Measurements from ENCODE around the gene ILF3. TPM values are rescaled to one million over a fixed set of nuclear protein-coding genes. Genes with fewer than 3 reads are reported as not detected.

ILF3 gene
- total and polyA plus RNA-seq, 2 experiments from 2014 or later, result 573 to 616 TPM

GRCh38 chr19:10643968-10644259 lies 10.2 kb upstream of the ILF3 start:
- H3K4me1 ChIP-seq (ENCODE audit: insufficient read depth), result peaks cover 19% of the 10 kb centered on the region
- H3F3A ChIP-seq (replicated peaks; ENCODE audit: low read depth), result peaks cover 16% of the 10 kb centered on the region; the same call in 1 of the 2 replicates
- Mint-ChIP-seq H3K27me3 (ENCODE audit: insufficient read depth, low read depth, poor library complexity) (peaks cover 21% of the 10 kb centered on the region), H3K36me3 (ENCODE audit: low read depth) (peaks cover 42% of the 10 kb centered on the region), H3K9me3 (no peaks in the 10 kb centered on the region), H3K4me3 (peak overlapping the region; percentile 43; the same call in 2 of the 3 replicates), H3K27ac (peak overlapping the region; percentile 92), H3K4me1 (peaks cover 34% of the 10 kb centered on the region)
- ATAC-seq, result peak; percentile 5; the same call in 2 of the 3 replicates
- peak overlapping the region; percentile 94 for H3K27ac ChIP-seq (ENCODE audit: low read depth)
- H3K36me3 ChIP-seq (ENCODE audit: insufficient read depth), result peaks cover 6% of the 10 kb centered on the region; the same call in 1 of the 2 replicates
- TF ChIP-seq EZH2 (IDR thresholded peaks at IDR 0.05; ENCODE audit: low read depth, unreplicated experiment) (no peak), STAT1 (IDR thresholded peaks at IDR 0.05; ENCODE audit: unreplicated experiment) (no peak), NANOG (IDR thresholded peaks at IDR 0.05; ENCODE audit: borderline replicate concordance) (no peak), ZNF114 (CRISPR knock-in tag; IDR thresholded peaks at IDR 0.05) (no peak), POLR2AphosphoS5 (IDR thresholded peaks at IDR 0.05; ENCODE audit: low read depth) (no peak), CREB1 (CRISPR knock-in tag; IDR thresholded peaks at IDR 0.05; ENCODE audit: low read depth) (no peak)
- H3K4me3 ChIP-seq, result peak overlapping the region; percentile 21; the same call in 1 of the 2 replicates
- H3K79me2 ChIP-seq (replicated peaks; ENCODE audit: insufficient read depth), result no peaks in the 10 kb centered on the region
- no peak overlapping the region for H2AFZ ChIP-seq
- H4K20me1 ChIP-seq (replicated peaks; ENCODE audit: insufficient read depth), result 0 out of 2 replicates have a peak, but pooled peaks cover 3% of the 10 kb centered on the region
- no peak for DNase-seq (ENCODE audit: low spot score)
- no peaks in the 10 kb centered on the region for H3K9me2 ChIP-seq (ENCODE audit: insufficient read depth)
- no peaks in the 10 kb centered on the region for H3K27me3 ChIP-seq (ENCODE audit: insufficient read depth)
- H3K4me2 ChIP-seq, result peak overlapping the region; percentile 70

- 0 out of 2 replicates have a peak, but pooled peaks cover 3% of the 10 kb centered on the region for H4K20me1 ChIP-seq (replicated peaks; ENCODE audit: insufficient read depth)
- H3K4me3 ChIP-seq, result peak overlapping the region; percentile 21; the same call in 1 of the 2 replicates
- Mint-ChIP-seq H3K4me1 (peaks cover 34% of the 10 kb centered on the region), H3K27me3 (ENCODE audit: insufficient read depth, low read depth, poor library complexity) (peaks cover 21% of the 10 kb centered on the region), H3K9me3 (no peaks in the 10 kb centered on the region), H3K27ac (peak overlapping the region; percentile 92), H3K36me3 (ENCODE audit: low read depth) (peaks cover 37% of the 10 kb centered on the region), H3K4me3 (peak overlapping the region; percentile 43)
- ATAC-seq, result peak; percentile 93
- peak overlapping the region; percentile 94 for H3K27ac ChIP-seq (ENCODE audit: low read depth)
- H3K4me1 ChIP-seq (ENCODE audit: insufficient read depth), result peaks cover 19% of the 10 kb centered on the region
- no peaks in the 10 kb centered on the region for H3K79me2 ChIP-seq (replicated peaks; ENCODE audit: insufficient read depth)
- peaks cover 6% of the 10 kb centered on the region; the same call in 1 of the 2 replicates for H3K36me3 ChIP-seq (ENCODE audit: insufficient read depth)
- no peaks in the 10 kb centered on the region for H3K27me3 ChIP-seq (ENCODE audit: insufficient read depth)
- H2AFZ ChIP-seq, result no peak overlapping the region
- H3F3A ChIP-seq (replicated peaks; ENCODE audit: low read depth), result peaks cover 16% of the 10 kb centered on the region; the same call in 1 of the 2 replicates
- DNase-seq (ENCODE audit: low spot score), result peak; percentile 94
- H3K4me2 ChIP-seq, result peak overlapping the region; percentile 70
- H3K9me2 ChIP-seq (ENCODE audit: insufficient read depth), result no peaks in the 10 kb centered on the region
- TF ChIP-seq JUNB (IDR thresholded peaks at IDR 0.05; ENCODE audit: unreplicated experiment) (no peak), EZH2 (IDR thresholded peaks at IDR 0.05; ENCODE audit: low read depth, unreplicated experiment) (no peak), ZNF331 (CRISPR knock-in tag; IDR thresholded peaks at IDR 0.05; ENCODE audit: low read depth) (no peak), EZH2phosphoT487 (IDR thresholded peaks at IDR 0.05; ENCODE audit: unreplicated experiment) (no peak), REST (IDR thresholded peaks at IDR 0.05; ENCODE audit: unreplicated experiment) (no peak), CREB1 (CRISPR knock-in tag; IDR thresholded peaks at IDR 0.05; ENCODE audit: low read depth) (0 out of 2 replicates have a peak, but pooled peaks have one; percentile 19), POLR2AphosphoS5 (IDR thresholded peaks at IDR 0.05; ENCODE audit: low read depth) (peak; percentile 46; the same call in 1 of the 2 replicates), CTCF (conservative IDR thresholded peaks at IDR 0.05; ENCODE audit: low read depth in 2 of 2) (peak; percentile 86 to 95), ZNF114 (CRISPR knock-in tag; IDR thresholded peaks at IDR 0.05) (no peak), ETS1 (IDR thresholded peaks at IDR 0.05) (no peak)
Measured at GRCh38 chr19:10644260-10645007, 9.7 kb upstream of the ILF3 start.
